HG02840 (cell line): ENCODE data around the gene RAB4B.
"Not testable (repeated sequence)": the region's sequence is repeated elsewhere in the genome, so short reads cannot be mapped to it uniquely, and the experiment has no call there.

Source experiments
- ATAC-seq: cut with Tn5 transposase; IDR thresholded peaks from one replicate; pipeline ENCODE4 v1.9.1; 2021; ENCODE audit warnings: mild to moderate bottlenecking, moderate library complexity, moderate number of reproducible peaks; ENCODE audit not compliant: unreplicated experiment, low FRiP score

Gene RAB4B

GRCh38 chr19:40777937-40778705, at the start of gene RAB4B:
TSS of gene RAB4B (plus strand) at chr19:40778247. CDS start at chr19:40778376, 129 bp downstream.
- ATAC-seq = peak; percentile 58

- ATAC-seq = not testable (repeated sequence)
These were observed 48.0 kb upstream of the RAB4B start for GRCh38 chr19:40730065-40730464.

DNA sequence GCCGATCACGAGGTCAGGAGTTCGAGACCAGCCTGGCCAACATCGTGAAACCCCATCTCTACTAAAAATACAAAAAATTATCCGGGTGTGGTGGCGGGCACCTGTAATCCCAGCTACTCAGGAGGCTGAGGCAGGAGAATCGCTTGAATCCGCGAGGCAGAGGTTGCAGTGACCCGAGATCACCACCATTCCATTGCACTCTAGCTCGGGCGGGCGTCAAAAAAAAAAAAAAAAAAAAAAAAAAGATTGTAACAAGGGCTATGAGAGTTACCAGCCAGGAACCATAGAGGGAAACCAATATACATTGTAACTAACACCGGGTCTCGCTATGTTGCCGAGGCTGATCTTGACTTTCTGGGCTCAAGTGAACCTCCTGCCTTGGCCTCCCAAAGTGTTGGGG, 45.7 kb upstream of the RAB4B start:
- not testable (repeated sequence) for ATAC-seq

GRCh38 chr19:40733149-40733548, 44.9 kb upstream of the RAB4B start:
- no peak for ATAC-seq

DNA sequence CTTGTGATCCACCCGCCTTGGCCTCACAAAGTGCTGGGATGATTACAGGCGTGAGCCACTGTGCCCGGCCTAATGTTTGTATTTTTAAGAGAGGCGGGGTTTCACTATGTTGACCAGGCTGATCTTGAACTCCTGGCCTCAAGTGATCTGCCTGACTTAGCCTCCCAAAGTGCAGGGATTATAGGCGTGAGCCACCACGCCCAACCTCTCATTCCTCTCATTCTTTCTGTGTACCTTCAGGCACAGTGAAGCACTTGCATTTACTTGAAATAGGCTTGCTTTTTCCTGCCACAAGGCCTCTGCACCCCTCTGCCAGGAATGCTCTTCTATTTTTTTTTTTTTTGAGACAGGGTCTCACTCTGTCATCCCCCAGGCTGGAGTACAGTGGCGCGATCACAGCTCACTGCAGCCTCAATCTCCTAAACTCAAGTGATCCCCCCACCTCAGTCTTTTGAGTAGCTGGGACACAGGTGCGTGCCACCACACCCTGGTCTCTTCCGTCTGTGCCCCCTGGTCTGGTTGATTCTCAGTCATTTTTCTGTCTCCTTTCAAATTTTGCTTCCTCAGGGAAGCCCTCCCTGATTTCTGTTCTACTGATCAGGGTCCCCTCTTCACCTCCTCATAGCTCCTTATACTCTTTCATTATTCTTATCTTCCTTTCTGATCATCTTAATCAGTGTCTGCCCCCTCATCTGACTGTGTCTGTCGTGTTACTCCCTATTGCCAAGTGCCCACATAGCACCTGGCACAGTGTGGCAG, 42.9 kb upstream of the RAB4B start:
- ATAC-seq = no peak

- ATAC-seq = no peak
These were observed 41.4 kb upstream of the RAB4B start for GRCh38 chr19:40736661-40737060.

DNA sequence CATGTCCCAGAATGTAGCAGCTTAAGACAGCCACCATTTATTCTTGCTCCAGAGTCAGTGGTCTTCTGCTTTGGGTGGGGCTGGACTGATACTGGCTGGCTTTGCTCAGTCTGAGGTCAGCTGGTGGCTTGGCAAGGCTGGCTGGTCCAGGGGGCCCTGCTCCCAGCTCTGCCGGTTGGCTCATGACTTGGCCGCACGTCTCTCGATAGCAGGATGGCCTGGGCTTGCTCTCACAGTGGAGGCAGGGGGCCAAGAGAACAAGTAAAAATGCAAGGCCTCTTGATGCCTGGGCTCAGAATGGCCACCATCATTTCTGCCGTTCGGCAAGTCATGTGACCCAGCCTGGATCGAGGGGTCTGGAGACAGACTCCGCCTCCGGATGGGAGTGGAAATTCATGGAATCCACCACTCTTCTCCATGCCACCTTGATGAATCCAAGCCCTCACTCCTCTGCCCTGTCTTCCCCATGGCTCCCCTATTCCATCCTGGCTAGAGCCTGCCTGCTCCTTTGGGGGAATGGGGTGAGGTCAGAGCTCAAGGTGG, 40.9 kb upstream of the RAB4B start:
- no peak for ATAC-seq

- no peak for ATAC-seq
These were observed 38.8 kb upstream of the RAB4B start for GRCh38 chr19:40739030-40739839.

- ATAC-seq = no peak
These were observed 38.0 kb upstream of the RAB4B start for GRCh38 chr19:40739871-40740703.

DNA sequence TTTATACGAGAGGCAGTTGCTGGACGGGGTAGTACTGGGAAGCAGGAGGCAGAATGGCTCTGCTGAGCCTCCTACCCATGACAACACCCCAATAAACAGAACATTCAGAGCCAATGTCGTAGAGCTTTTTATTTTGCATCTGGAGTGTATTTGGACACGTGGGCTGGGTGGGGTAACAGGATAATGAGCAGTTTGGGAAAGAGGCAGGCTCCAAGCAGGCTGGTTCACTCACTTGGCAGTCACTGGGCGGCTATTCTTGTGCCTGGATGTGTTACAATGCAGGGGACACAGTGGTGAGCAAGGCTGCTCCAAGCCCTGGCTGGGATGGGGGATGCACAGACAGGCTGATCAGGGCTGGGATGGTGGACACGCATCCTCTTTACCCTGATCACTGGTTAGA, 37.3 kb upstream of the RAB4B start:
- ATAC-seq = no peak

DNA sequence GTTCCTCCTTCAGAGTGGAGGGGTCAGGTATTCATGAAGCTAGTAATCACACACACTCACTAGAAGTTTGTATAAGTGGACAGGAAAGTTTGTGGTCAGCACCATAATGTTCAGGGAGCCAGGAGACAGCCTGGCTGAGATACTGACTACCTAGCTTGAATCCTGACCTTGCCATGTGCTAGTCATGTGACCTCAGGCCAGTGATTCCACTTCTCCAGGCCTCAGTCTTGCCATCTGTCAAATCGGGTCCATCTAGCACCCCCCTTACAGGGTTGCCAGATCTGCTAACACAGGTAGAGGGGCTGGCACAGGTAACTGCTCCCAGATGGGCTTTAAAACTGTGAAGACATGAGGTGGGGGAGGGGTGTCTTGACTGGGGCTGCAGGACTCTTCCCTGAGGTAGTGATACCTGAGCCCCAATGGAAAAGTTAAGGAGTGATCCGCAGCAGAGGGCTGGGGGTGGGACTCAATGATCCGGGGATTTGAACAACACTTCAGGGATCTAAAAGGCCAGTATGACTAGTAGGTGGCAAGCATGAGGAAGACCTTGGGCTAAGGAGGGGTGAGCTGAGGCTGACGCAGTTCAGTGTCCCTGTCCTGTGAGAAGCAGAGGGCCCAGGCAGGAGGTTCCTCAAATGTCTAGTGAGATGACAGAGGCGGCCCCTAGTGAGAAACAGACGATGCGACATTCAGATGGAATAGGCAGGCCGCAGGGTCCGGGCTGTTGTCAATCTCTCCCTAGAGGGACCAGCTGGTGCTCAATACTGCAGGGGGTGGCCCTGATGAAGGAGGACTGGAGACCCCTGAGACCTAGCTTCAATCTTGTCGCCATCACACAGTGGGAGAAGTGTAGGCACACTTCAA, 36.3 kb upstream of the RAB4B start:
- no peak for ATAC-seq

DNA sequence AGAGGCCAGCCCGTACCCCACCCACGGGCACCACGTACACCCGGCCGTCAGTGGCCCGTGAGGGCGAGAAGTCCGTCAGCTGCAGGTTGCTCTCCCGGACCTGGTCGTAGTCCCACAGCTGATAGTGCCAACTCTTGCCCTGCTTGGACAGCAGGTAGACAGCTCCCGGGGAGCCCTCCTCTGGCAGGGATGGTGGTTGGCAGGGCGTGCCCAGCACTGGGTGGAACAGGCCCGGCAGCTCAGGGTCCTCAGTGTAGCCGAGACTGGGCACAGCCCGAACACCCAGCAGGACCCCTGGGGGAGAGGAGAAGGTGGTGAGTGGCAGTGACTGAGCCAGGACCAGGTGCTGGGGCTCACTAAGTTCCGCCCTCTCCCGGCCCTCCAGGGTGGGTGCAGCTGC, 35.6 kb upstream of the RAB4B start:
- ATAC-seq = no peak

GRCh38 chr19:40742886-40743285, 35.2 kb upstream of the RAB4B start:
- ATAC-seq = no peak

GRCh38 chr19:40743926-40744325, 34.1 kb upstream of the RAB4B start:
- ATAC-seq = no peak

DNA sequence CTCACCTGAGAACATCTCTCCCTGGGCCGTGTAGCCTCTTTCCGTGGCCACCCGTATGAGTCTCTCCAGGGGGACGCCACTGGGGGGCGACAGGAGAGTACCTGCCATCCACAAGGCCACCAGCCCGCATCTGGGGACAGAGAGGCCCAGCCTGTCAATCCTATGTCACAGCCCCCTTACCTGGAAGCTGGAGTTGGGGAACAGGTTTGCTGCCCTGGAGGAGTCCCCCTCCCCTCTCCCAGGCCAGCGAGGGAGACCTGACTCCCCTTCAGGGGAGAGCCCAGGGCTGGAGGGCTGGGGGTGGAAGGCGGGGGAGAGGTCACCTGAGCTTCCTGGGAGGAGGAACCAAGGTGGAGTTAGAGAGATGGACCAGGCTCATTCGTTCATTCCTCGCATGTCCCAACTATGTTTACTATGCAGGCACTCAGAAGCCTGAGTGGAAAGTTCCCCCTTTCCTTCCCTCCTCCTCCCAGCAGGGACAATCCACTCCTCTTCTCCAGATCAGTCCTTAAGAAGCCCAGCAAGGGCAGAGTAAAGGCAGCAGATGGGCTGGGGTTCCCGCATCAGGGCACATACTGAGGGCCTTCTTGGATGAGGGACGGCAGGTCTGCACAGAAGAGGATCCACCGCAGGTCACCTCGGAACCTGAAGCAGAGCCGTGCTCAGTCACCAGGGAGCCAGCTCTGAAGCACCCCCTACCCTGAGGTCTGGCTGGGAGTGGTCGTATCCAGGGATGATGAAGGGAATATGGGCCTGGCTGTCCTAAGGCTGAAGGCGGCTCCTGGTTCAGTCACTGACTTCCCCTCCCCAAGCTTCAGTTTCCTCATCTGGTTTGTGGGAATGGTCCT, 33.3 kb upstream of the RAB4B start:
- no peak for ATAC-seq

DNA sequence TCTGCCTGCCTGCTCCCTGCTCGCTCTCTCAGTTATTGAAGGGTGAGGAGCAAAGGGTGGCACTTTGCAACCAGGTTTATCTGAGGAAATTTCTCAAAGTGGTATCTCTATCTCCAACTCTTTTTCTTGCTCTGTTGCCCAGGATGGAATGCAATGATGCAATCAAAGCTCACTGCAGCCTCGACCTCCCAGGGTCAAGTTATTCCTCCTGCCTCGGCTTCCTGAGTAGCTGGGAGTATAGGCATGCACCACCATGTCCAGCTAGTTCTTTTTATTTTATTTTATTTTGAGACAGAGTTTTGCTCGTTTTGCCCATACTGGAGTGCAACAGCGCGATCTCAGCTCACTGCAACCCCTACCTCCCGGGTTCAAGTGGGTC, 32.7 kb upstream of the RAB4B start:
- no peak for ATAC-seq

DNA sequence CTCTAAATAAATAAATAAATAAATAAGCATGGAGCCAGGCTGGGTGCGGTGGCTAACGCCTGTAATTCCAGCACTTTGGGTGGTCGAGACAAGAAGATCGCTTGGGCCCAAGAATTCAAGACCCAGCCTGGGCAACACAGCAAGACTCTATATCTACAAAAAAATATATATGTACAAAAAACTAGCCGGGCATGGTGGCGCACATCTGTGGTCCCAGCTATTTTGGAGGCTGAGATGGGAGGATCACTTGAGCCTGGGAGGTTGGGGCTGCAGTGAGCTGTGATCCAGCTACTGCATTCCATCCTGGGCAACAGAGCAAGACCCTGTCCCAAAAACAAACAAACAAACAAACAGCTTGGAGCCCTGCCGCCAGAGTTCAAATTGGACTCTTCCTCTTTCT, 30.5 kb upstream of the RAB4B start:
- no peak for ATAC-seq
